Islet of Langerhans (tissue), 1 donor: ENCODE data around the gene PRRC2A.

Source experiments
- FAIRE-seq: peaks from one replicate; lab custom pipeline; 2011; peaks lifted over from hg19 to GRCh38; lab: Jason Lieb, UNC

Gene PRRC2A

DNA sequence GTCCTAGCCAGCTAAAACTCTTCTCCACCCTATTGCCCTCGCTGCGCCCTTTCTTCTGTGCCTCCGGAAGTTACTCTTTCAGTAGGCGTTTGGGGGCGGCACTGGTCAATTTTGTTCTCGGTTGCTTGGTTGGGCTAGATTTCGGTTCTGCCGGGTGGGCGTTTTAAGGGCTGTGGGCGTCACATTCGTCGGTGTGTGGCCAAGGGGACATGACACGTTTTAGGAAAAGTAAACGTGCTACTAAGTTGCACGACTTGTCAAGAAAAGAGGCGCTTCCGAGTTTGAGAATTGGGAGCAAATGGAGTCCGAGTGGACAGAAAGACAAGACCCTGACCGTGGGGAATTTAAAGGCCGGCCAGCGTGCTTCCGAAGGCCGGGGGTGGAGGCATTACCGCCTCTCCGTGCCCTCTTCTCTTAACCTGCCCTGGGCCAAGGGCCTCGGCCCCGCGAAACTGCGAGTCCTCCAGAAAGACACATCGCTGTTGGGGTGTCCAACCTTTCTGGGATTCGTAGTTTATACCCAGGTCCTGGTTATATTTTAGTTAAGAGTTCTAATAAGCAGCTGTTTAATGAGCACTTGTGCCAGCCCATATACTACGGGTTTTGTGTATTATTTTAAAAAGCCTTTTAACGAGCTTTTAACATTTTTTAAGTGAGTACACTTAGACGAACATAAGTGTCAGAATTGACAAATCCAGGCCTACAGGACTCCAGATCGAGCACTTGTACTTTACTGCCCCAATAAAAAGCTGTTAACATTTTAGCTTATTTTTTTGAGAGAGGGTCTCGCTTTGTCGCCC lies 32.6 kb downstream of the PRRC2A start:
- FAIRE-seq, result peak; percentile 88

DNA sequence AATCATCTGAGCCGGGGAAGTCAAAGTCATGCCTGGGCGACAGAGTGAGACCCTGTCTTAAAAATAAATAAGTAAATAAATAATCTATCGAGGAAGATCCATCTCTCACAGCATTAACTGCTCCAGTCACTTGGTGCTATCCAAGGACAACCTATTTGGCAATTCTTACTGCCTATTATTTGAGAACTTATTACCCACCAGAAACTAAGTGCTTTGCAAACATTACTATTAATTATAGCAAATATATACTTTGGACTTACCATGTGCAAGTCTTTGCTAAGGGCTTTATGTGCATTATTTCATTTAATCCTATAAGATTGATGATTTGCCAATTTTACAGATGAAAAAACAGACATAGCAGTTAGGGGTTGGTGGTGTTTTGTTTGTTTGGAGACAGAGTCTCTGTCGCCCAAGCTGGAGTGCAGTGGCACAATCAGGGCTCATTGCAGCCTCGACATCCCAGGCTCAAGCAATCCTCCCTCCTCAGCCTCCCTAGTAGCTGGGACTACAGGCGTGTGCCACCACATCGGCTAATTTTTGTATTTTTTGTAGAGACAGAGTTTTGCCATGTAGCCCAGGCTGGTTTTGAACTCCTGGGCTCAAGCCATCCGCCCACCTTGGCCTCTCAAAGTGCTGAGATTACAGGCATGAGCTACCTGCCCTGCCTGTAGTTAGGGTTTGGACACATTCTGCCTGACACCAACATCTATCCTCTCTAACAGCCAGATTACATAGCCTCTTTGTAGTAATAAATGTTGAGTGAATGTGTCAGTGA lies 34.2 kb downstream of the PRRC2A start:
- FAIRE-seq, result no peak

DNA sequence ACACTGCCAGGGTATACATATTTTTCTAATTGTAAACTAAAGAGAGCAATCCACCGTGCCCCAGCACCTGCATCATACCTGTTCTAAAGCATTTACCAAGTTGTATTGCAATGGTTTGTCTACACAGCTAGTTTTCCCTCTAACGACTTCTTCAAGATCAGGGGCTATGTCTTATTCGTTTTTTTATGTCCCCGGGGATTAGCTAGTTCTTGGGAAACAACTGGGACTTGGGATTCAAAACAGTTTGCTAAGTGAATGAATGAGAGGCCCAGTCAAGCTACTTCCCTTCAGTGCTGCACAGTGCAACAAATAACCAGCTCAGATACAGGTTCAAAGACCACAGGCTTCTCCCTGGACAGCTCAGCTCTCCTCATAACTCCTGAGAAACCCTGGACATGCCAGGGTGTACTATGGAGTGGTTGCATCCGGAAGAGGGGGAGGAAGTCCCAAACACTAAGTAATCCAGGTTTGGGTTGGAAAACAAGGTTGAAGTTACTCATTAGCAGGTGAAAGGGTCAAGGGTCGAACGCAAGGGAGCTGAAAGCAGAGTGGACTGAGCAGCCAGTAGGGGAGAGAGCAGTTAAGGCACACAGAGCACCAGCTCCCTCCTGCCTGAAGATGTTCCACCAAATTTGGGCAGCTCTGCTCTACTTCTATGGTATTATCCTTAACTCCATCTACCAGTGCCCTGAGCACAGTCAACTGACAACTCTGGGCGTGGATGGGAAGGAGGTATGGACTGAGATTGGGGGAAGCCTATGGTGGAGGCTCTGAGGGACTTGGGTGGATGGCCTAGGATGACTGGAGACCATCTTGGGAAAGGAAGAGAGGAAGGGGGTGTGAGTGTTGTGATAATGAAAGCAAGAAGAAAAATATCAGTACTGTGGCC lies 35.1 kb downstream of the PRRC2A start, which contains the start of gene APOM:
APOM (plus strand) TSS at position 546 of the 889 bp plus-strand sequence; CDS start at position 619, 73 bp downstream.
- FAIRE-seq, result no peak

DNA sequence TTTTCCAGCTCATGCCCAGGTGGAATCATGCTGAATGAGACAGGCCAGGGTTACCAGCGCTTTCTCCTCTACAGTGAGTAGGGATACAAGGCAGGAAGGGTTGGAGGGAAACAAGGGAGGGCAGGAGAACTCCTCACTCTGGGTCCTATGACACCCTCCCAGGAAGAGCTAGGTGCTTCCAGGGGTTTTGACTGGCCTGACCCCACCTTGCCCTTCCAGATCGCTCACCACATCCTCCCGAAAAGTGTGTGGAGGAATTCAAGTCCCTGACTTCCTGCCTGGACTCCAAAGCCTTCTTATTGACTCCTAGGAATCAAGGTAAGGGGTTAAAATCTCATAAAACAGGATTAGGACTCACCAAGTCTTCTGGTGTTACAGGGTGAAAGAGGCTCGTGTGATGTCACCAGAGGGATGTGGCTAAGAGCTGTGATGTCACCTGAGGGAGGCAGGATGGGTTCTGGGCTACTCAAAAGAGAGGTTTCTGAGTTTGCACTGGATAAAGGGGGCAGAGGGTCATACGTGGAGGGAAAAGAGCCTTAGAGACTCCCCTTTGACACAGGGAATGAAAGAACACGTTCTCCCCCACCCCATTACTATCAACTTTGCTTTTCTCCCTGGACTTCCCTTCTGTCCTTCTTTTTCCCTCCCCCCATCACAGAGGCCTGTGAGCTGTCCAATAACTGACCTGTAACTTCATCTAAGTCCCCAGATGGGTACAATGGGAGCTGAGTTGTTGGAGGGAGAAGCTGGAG lies 37.1 kb downstream of the PRRC2A start:
- no peak for FAIRE-seq

DNA sequence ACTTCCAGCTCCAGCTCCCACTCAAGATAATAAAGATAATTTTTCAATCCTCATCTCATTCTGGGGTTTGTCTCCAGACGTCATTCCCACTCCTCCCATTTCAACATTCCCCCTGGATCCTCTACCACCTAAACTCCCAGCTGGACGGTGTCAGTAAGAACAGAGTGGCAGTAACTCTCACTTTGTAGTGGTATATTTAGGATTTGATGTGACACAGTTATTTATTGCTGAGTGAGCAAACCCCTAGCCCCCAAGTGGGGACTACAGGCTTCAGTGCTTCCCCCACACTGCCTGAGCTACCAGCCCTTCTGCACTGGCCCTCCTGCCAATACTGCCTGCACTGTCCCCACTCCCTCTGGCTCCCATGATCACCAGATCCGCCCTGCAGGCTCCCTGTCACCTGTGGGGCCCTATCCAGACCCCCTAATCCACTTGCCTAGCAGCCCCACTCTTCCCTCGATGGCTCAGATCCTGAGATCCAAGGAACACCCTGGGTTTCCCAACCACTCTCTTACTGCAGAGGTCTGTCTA lies 37.7 kb downstream of the PRRC2A start:
- no peak for FAIRE-seq

DNA sequence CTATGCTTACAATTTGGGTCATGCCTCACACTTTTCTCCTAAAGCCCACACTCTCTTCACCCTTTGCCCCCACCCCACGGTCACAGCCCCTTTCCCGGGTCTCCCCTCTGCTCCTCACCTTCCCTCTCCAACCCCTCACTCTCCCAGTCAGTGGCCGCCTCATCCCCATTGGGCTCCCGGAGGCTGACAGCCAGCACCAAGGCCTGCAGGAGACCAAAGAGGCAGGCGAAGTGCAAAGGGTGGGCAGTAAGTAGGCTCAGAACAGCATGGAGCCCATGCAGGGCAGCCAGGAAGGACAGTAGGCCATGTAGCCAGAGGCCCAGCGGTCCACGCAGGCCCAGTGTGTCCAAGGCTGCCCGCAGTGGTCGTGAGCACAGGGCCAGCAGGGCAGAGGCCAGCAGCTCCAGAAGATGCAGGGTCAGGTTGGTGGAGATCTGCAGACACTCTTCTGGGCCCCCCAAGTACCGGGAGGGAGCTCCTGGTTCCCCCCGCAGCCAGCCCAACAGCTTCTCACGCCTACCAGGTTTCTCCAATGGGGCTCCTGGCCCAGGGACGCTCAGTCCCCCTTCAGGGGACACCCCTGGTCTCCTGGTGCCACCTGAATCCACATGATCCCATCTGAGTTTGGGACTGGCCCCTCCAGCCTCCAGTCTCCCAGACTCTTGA lies 38.6 kb downstream of the PRRC2A start:
- FAIRE-seq, result no peak

DNA sequence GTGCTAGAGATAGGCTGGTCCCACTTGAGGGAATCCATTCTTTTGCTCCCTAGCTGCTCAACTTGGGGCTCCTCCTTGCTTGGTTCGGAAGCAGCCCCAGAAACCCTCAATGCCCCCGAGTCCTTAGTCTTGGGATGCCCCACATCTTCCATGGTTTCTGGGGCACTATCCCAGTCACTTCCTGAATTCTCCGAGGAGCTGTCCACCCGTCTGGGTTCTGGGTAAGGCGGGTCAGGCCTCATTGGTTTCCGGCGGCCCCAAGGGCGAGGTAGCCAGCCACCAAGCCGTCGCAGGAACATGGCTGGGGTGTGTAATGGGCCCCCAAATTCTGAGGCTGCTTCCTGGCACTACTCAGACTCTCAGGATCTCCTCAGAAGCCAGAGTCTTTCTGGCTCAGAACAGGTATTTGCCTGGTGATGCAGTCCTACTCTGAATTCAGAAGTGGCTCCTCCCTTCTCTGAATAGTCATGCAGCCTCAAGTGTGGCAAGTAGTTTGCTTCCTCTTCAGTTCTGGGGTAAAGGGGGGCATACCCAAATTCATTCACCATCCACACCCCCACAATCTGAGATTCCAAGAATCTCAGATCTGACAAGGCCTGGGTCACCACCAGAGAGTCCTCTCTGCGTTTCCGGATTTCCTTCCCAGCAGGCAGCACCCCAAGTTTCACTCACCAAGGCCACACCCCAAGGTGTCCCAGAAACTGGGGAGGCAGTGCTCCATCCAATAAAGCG lies 39.3 kb downstream of the PRRC2A start:
- no peak for FAIRE-seq

DNA sequence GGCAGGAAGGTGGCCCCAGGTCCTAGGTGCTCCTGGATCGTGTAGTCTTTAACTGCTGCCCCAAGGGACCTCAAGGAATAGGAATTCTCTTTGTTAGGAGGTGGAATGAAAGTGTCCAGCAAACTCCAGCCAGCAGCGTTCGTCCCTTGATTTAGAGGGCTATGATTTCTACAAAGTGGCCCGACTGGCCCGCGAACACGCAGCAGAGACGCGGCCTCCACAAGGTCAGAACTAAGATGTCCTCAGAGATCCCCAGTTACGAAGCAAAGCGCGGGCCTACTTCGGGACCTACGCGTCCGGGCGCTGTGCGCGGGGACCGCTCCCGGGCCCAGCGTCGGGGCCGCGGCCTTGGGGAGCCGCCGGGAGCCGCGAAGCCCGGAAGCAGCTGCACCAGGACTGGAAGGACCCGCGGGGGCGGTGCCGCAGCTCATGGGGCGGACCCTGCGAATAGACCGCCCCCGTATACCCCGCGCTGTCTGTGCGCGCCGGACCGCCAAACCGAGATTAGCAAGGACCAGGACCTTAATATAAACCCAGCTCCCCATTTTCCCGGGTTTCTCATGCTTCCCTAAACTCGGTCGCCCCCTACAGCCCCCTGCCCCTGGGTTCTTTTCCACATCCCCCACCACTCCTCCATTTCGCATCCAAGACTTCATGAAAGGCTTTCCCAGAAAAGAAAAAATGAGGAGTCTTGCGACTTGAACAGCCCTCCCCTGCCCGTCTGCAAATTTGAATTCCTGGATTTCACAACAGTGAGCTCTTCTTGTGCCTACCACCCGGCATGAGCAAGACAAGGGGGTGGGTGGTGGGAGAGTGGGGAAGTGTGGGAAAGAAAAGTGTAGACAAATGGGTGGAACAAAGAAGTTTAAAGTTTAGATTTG lies 40.1 kb downstream of the PRRC2A start, which contains the start of gene C6orf47:
C6orf47 (minus strand) TSS at position 398 of the 881 bp plus-strand sequence. CDS start 831 bp downstream, outside the sequence.
- FAIRE-seq, result no peak

DNA sequence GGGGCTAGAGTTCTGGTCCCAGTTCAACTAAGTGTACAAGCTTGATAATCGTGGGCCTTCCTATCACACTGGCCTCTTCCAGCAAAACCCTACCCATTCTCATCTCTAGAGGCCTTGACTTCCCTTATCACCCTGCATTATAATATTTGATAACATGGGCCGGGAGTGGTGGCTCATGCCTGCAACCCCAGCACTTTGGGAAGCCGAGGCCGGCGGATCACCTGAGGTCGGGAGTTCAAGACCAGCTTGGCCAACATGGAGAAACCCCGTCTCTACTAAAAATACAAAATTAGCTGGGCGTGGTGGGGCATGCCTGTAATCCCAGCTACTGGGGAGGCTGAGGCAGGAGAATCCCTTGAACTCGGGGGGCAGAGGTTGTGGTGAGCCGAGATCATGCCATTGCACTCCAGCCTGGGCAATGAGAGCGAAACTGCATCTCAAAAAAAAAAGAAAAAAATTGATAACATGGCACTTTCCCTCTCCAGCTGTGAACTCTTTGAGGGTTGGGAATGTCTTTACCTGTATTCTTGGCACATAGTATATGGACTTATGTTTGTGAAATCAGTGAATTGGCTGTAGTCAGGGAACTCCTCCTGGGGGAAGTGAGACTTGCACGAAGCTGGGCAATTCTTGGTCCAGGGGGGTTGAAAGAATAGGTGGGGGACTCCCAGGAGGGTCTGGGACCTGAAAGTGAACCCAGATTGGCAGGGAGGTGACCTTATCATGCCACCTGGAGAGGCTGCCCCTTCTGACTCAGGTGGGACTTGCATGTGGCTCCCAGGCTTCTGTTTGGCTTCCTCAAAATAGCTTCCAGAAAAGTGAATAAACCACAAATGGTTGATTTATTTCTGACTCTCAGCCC lies 41.0 kb downstream of the PRRC2A start:
- no peak for FAIRE-seq

DNA sequence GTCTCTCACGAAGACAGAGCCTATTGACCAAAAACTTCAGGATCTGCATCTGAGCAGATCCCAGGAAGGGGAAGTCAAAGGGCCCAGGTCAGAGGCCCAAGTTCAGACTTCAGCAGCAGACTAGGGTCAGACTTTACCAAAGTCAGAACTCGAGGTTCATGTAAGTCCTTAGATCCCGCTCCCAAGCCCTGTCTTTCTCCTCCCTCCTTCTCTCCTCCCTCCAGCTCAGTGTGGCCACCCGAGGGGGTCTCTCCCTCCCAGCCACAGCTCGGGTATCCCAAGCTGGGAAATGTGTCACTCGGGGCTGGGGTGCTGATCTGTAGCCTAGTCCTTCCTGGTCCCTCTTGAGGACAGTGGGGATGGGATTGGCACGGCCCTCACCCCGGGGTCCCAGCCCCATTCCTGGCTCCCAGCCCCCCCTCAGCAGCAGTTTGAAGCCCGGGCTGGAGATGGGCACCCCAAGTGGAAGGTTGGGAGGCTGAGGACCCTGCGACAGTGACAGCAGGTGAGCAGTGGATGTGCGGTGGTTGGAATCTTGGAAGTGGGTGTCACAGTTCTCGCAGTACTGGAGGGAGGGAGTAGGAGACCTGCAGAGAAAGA lies 41.7 kb downstream of the PRRC2A start:
- FAIRE-seq, result no peak

DNA sequence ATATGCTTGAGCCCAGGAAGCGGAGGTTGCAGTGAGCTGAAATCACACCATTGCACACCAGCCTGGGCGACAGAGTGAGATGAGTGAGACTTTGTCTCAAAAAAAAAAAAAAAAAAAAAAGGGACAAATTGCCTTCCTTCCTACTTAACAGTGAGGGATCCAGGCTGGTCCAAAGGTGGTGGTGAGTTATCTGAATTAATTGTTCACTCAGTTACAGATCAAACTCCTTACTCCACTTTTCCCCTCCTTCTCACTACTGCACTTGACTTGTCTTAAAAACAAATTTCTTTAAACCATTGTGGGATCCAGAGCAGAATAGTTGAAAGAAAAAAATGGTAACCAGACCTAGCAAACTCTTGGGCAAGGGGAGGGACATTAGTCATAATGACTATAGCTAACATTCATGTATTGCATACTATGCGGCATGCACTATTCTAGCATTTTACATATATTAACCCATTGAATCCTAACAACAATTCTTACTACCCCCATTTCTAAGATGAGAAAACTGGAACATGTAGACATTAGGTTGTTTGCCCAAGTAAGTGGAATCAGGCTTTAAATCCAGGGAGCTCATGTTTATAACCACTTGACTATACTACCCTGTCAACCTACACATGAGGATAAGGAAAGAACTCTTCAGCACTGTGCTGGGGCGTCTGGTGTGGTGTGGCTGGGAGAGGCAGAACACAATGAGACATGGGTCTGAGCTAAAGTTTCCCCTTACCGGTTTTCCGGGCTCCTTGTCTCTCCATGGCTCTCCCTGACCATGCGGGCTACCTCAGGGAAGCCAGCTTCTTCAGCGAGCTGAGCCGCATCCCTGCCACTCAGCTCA lies 42.8 kb downstream of the PRRC2A start:
- no peak for FAIRE-seq

DNA sequence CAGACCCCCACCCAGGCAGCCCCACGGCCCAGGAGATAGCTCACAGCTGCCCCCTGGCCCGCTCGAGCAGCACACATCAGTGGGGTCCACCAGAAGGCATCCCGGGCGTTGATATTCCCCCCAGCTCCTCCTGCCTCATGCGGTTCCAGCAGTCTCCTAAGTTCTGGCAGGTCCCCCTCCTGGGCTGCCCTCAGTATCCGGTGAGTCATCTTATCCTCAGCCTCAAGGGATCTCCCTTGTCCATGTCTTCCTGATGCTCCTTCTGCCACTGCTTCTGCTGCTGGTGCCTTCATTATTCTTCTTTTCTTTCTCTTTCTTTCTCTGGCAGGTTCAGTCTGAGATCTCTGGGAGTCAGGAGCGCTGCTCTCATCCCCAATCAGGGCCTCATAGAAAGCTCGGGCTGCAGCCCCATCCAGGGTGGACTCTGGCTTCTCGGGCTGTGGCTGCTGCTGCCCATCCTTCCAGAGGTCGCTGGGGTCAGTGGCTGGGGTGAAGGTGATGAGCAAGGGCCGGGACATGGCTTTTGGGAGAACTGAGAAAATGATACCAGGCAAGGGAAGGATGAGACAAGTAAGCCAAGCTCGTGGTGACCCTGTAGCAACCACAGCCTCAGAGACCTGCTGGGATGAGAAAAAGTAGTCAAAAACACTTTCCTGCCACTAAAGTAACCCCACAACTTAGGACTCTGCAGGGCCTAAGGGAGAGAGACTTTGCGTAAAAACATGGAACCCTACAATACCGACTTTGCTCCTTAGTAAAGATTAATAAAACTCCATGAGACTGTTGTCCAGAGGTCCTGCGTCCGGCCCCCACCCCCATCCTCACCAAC lies 43.7 kb downstream of the PRRC2A start:
- no peak for FAIRE-seq

DNA sequence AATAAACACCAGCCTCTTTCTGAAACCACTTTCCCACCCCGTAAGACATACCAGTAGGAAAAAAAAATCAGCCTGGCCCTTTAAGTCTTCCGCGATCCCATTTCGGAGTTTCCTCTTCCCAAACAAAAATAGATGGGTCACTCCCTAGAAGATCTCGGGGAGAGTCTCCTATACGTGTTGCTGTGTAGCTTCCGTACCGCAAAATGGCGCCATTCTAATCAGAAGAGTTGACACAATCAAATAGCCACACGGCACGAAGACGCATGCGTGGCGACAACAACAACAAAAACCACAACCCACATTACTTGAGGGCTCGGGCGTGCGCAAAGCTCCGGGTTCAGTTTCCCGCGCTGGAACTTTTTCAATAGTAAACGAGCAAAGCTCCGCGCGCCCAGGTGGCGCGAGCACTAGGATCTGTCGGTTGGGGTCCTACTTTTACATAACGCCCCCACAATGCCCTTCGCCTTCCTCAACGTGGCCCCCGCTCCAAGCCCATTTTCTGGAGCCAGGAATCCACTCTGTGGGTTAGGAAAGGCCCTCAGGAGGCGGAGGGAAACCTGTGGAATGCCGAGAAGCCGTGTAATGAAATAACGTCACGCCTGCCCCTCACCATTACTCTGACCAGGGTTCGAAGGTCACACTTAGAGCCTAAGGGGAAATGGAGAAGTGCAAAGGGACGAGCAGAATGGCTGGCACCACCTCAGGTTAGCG lies 44.4 kb downstream of the PRRC2A start, which contains the start of gene GPANK1:
GPANK1 (minus strand) TSS at position 208 of the 711 bp plus-strand sequence. CDS start 519 bp downstream, outside the sequence.
- FAIRE-seq, result no peak

DNA sequence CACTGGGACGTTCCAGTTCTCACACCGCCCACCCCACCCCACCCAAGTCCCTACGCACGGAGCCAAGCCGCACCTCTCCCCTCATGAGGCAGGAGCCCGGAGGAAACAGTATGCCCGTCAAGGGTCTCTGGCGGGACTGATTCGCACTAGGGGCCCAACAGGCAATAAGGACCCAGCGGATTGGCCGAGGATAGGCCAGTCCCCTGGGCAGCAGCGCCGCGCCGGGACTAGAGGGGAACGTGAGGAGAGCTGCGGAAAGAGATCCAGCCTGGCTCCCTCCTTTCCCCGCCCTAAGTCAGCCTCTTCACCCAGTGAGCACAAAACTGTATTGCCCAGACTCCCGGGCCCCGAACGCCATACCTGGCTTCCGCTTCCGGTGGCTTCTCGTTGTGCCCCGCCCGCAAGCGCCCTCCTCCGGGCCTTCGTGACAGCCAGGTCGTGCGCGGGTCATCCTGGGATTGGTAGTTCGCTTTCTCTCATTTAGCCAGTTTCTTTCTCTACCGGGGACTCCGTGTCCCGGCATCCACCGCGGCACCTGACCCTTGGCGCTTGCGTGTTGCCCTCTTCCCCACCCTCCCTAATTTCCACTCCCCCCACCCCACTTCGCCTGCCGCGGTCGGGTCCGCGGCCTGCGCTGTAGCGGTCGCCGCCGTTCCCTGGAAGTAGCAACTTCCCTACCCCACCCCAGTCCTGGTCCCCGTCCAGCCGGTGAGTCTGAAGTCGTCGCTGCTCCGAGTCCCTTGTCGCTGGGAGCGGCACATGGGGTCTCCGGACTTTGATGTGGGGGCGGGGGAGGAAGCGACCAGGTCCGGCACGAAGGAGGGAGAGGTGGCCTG lies 45.2 kb downstream of the PRRC2A start, which contains the start of gene CSNK2B:
CSNK2B (plus strand) TSS at position 580 of the 836 bp plus-strand sequence. CDS start 752 bp downstream, outside the sequence.
- no peak for FAIRE-seq
